Natural killer cell (primary cell): ENCODE results near the gene ANKRD10. TPM values are rescaled to one million over a fixed set of nuclear protein-coding genes. Genes with fewer than 3 reads are reported as not detected.
"Not testable (repeated sequence)": the region's sequence is repeated elsewhere in the genome, so short reads cannot be mapped to it uniquely, and the experiment has no call there.

ENCODE experiments used
- ATAC-seq, 3 donors: fragments of 150-1000 bp in 2 of 3; fragments of 200-7000 bp in 1 of 3; cut with Tn5 transposase; 1 replicate in 1 of 3; 2 replicates in 2 of 3; pipeline ENCODE4 v1.10.0; 2021; ENCODE audit warnings: mild to moderate bottlenecking in 2 of 3, moderate library complexity in 2 of 3
- DNase-seq, 2 donors: peaks; one replicate each; pipeline versions ENCODE4 v3.0.0 to v3.0.0-alpha.2; 2013 to 2021; ENCODE audit warnings: mixed read lengths in 1 of 2
- H3K27ac ChIP-seq: one replicate; pipeline ENCODE4 v1.5.1; 2013; ENCODE audit warnings: mild to moderate bottlenecking, low read length
- H3K27me3 ChIP-seq: one replicate; pipeline ENCODE4 v1.6.1; 2013; ENCODE audit warnings: low read length; ENCODE audit not compliant: control insufficient read depth, insufficient read depth
- H3K36me3 ChIP-seq: one replicate; pipeline ENCODE4 v1.6.1; 2013; ENCODE audit warnings: low read length; ENCODE audit not compliant: control insufficient read depth, insufficient read depth
- H3K4me1 ChIP-seq: one replicate; pipeline ENCODE4 v1.6.1; 2013; ENCODE audit warnings: low read length; ENCODE audit not compliant: control insufficient read depth, insufficient read depth
- H3K4me3 ChIP-seq: one replicate; pipeline ENCODE4 v1.5.1; 2013; ENCODE audit warnings: low read length
- H3K9me3 ChIP-seq: one replicate; pipeline ENCODE4 v1.6.1; 2013; ENCODE audit warnings: low read length; ENCODE audit not compliant: control insufficient read depth, insufficient read depth
- H3K27ac Mint-ChIP-seq, 2 donors: one replicate each; pipeline ENCODE4 v1.8.0; 2022; ENCODE audit warnings: mild to moderate bottlenecking in 2 of 2, mixed read lengths in 2 of 2, moderate library complexity in 1 of 2
- H3K27me3 Mint-ChIP-seq, 2 donors: one replicate each; pipeline ENCODE4 v1.8.0; 2022; ENCODE audit warnings: low read depth in 2 of 2, mixed read lengths in 2 of 2
- H3K36me3 Mint-ChIP-seq: one replicate; pipeline ENCODE4 v1.8.0; 2022; ENCODE audit warnings: mixed read lengths
- H3K4me1 Mint-ChIP-seq, 2 donors: one replicate each; pipeline ENCODE4 v1.8.0; 2022; ENCODE audit warnings: mixed read lengths in 2 of 2
- H3K4me3 Mint-ChIP-seq: one replicate; pipeline ENCODE4 v1.8.0; 2022; ENCODE audit warnings: mild to moderate bottlenecking, moderate library complexity, mixed read lengths
- H3K9me3 Mint-ChIP-seq, 2 donors: one replicate each; pipeline ENCODE4 v1.8.0; 2022; ENCODE audit warnings: mixed read lengths in 2 of 2
- CTCF ChIP-seq: fragments of 200-600 bp; IDR thresholded peaks from one replicate; pipeline ENCODE4 v1.8.0; 2022; ENCODE audit warnings: antibody characterized with exemption
- WGBS: methylation state at CpG from one replicate; pipeline ENCODE4 v1.1.7; 2013; ENCODE audit warnings: missing lambda C conversion rate; ENCODE audit not compliant: insufficient coverage; 5-methylcytosine and 5-hydroxymethylcytosine counted together
- intact Hi-C: fragments of 100-400 bp; cut with micrococcal nuclease; formaldehyde crosslinking; loops from one replicate; pipeline ENCODE4 v1.14.2; 2022
- total RNA-seq, 4 donors: library from RNA; stranded (reverse); fragments of 120-200 nt in 1 of 4; gene quantifications; one replicate each; pipeline versions ENCODE4 v1.2.3 to v1.2.4, GENCODE V29; 2013 to 2022

ANKRD10 gene
- total RNA-seq, 3 donors from 2014 or later (not counting 1 experiment from before 2014, with no cell fraction given) = 173 to 221 (median 185) TPM

GRCh38 chr13:110950356-110950755 lies 35.5 kb upstream of the ANKRD10 start:
- no peak for ATAC-seq
- Mint-ChIP-seq H3K9me3 (no peaks in the 10 kb centered on the region), H3K27ac (no peak overlapping the region), H3K4me1 (no peaks in the 10 kb centered on the region), H3K27me3 (no peaks in the 10 kb centered on the region), H3K4me3 (no peak overlapping the region), H3K36me3 (no peaks in the 10 kb centered on the region)
- Histone ChIP-seq H3K9me3 (no peaks in the 10 kb centered on the region), H3K36me3 (no peaks in the 10 kb centered on the region), H3K4me1 (no peaks in the 10 kb centered on the region), H3K27me3 (no peaks in the 10 kb centered on the region), H3K4me3 (no peak overlapping the region), H3K27ac (no peak overlapping the region)
- intact Hi-C loops = no loop called here
- WGBS = 92% methylated on average over 8 of the region's 8 CpGs
- DNase-seq = no peak
- TF ChIP-seq CTCF = no peak

GRCh38 chr13:110949628-110950027 lies 34.8 kb upstream of the ANKRD10 start:
- Histone ChIP-seq H3K4me1 (no peaks in the 10 kb centered on the region), H3K36me3 (no peaks in the 10 kb centered on the region), H3K4me3 (no peak overlapping the region), H3K27ac (no peak overlapping the region), H3K27me3 (no peaks in the 10 kb centered on the region), H3K9me3 (no peaks in the 10 kb centered on the region)
- H3K27ac Mint-ChIP-seq = no peak overlapping the region
- TF ChIP-seq CTCF = no peak
- intact Hi-C loops = loop anchor here (5.0 kb wide), 1 partner anchor 1483 kb away; no protein-coding TSS in a partner anchor
- H3K9me3 Mint-ChIP-seq = no peaks in the 10 kb centered on the region
- peaks cover 0 to 2% of the 10 kb centered on the region in 2 donors for H3K27me3 Mint-ChIP-seq
- ATAC-seq (no peak), DNase-seq (no peak)
- no peaks in the 10 kb centered on the region for H3K36me3 Mint-ChIP-seq
- no peak overlapping the region for H3K4me3 Mint-ChIP-seq
- 55% methylated on average over 4 of the region's 4 CpGs for WGBS
- H3K4me1 Mint-ChIP-seq = no peaks in the 10 kb centered on the region

DNA sequence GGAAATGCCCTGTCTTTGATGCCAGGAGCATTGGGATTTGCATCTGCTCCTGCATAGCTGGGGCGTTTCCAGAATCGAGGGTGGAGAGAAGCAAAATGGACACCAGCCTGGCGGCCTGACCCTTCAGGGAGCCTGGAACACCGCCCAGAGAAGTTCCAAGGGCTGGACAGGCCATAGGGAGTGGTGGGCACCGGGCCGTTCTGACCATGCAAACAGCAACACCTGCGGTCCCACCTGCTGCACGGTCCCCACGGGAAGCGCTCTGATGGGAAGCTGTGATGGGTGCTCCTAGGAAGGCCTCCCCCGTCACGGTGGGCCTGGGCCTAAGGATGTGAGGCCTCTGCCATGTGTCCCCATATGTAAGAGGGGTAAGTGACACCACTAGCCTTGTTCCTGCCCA lies 34.2 kb upstream of the ANKRD10 start:
- no peaks in the 10 kb centered on the region for H3K27me3 ChIP-seq
- H3K4me3 ChIP-seq = no peak overlapping the region
- no peaks in the 10 kb centered on the region for H3K4me1 ChIP-seq
- peaks cover 2 to 4% of the 10 kb centered on the region in 2 donors for H3K27me3 Mint-ChIP-seq
- no peaks in the 10 kb centered on the region for H3K9me3 Mint-ChIP-seq
- no peaks in the 10 kb centered on the region for H3K9me3 ChIP-seq
- DNase-seq = no peak
- H3K36me3 ChIP-seq = no peaks in the 10 kb centered on the region
- WGBS = 90% methylated on average over 12 of the region's 12 CpGs
- H3K36me3 Mint-ChIP-seq = no peaks in the 10 kb centered on the region
- H3K4me3 Mint-ChIP-seq = no peak overlapping the region
- TF ChIP-seq CTCF = no peak
- no peaks in the 10 kb centered on the region for H3K4me1 Mint-ChIP-seq
- H3K27ac ChIP-seq = no peak overlapping the region
- intact Hi-C loops = loop anchor here (5.0 kb wide), 1 partner anchor 1483 kb away; no protein-coding TSS in a partner anchor
- no peak for ATAC-seq
- H3K27ac Mint-ChIP-seq = no peak overlapping the region

- H3K4me3 Mint-ChIP-seq, H3K27me3 Mint-ChIP-seq, H3K9me3 ChIP-seq, H3K36me3 Mint-ChIP-seq, H3K4me1 Mint-ChIP-seq, H3K36me3 ChIP-seq, H3K27me3 ChIP-seq, ATAC-seq, H3K9me3 Mint-ChIP-seq, H3K27ac ChIP-seq, DNase-seq, H3K27ac Mint-ChIP-seq, H3K4me3 ChIP-seq, H3K4me1 ChIP-seq: not testable (repeated sequence)
- intact Hi-C loops = loop anchor here (5.0 kb wide), 1 partner anchor 1485 kb away; no protein-coding TSS in a partner anchor
- 86% methylated on average over 1 of the region's 10 CpGs for WGBS
These were observed 32.5 kb upstream of the ANKRD10 start for GRCh38 chr13:110947338-110947737.
